GM21390 (cell line): ENCODE results near the gene EVC2.
"Not testable (repeated sequence)": the region's sequence is repeated elsewhere in the genome, so short reads cannot be mapped to it uniquely, and the experiment has no call there.

Experiments used
- ATAC-seq: cut with Tn5 transposase; IDR thresholded peaks from one replicate; pipeline ENCODE4 v1.9.1; 2021; ENCODE audit not compliant: unreplicated experiment

The EVC2 gene

DNA sequence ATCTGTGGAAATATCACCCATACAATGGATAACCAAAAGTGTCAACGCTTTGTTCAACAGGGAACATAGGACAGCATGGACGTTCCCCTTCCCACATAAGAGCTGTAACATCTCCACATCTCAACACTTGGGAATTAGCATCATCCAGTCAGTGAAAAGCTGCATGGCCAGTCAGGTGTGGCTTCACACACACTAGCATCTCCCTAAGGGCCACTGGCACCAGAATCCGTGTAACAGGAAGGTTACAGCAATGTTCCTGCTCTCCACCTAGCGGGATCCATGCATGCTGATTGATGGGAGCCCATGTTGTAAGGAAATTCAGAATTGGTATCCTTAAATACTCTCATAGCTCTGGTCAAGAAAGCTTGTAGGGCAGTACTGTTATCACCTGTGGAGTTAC is 78.8 kb downstream of the EVC2 start:
- no peak for ATAC-seq

DNA sequence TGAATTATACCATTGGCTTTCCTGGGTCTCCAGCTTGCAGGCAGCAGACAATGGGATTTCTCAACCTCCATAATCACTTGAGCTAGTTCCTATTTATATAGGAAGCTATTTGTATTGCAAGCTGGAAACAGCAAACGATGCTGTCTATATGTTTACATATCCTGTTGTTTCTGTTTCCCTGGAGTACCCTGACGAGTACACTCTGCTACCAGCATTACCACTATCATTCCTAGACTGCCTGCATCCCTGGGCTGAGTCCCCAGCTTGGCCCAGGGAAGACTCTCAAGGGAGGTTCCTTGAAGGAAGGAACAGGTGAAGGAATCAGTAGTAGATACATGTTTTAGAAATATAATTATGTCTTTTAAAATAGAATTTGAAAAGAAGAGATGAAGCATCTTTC is 81.4 kb downstream of the EVC2 start:
- no peak for ATAC-seq

DNA sequence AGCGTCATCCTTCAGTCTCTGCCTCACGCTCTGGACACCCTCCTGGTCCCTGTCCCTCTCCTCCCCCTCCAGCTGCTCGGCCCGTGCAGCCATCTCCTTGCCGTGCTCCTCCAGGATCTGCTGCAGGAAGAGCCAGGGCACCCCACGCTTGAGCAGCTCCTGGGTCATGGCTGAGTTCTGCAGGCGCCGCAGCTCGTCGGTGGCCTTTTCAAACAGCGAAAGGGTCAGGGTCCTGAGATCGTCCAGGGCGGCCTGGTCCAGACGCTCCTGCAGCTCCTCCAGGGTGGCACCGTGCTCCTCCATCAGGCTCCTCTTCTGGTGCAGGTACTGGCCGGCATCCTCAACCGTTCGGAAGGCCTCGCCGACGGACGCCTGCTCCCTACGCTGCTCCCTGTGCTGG is 85.8 kb downstream of the EVC2 start:
- ATAC-seq = no peak

DNA sequence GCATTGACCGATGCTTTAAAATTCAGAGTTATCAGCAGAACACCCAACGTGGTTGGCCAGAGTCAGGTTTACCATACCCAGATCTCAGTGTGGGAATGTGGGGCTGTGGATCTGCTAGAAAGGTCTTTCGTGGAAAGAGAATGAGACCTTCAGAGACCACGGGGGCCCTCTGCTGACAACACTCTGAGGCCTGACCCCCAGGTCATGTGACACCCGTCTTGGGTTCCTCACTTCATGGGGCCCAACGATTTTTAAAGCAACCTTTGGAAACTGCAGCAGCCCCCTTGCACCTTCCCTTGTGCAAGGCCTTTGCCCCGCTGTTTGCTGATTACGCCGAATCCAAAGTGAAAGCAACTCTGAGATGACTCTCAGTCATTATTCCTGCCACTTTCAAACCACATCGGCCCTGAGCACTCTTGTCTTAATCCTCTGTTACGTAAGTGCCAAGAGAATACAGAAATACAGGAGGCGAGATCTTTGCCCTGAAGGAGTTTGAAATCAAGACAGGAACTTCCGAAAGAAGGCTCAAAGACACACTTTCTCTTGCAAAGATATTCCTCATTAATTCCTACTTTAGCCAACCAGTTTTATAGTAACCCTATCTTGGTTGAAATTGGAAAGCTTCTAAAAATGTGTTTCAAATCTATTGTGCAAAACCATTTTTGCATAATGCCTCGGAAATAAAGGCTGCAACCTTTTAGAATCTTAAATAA is 88.3 kb downstream of the EVC2 start:
- ATAC-seq = no peak

DNA sequence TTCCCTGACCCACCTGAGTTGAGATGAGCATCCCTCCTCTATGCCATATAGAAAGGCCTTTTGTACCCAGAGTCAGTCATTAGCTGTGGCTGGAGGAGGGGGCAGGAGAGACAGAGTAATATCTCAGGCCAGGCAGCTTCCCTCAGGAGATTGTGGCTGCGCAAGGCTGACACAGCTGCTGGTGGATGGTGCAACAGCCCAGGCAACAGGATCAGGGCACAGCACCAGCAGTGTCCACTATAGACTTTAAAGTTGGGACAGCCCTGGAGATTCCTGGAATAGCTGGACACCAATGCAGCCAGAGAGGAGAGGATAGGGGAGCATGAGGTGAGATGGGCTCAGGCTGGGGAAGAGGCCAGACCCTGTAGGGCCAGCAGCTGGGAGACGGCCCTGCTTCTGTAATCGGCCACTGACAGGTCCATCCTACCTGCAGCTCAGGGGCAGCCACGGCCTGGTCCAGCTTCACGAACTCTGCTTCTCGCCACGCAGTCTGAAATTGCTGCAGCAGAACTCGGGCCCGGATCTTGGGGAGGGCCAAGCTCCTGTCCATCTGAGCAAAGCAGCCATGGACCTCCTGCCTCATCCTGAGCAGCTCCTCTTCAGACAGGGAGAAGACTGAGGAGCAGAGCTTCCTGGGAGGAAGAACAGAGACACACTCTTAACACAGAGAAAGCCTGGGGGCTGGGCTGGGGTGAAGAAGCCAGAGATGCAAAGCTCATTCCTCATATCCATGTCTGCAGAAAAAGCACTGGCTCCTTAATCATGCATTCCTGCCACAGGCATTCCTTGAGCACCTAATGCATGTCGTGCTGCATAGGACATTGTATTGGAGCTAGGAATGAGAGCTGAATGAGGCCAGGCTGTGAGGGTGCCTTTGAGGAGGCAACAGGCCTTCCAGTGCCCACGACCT is 90.1 kb downstream of the EVC2 start:
- ATAC-seq = no peak

DNA sequence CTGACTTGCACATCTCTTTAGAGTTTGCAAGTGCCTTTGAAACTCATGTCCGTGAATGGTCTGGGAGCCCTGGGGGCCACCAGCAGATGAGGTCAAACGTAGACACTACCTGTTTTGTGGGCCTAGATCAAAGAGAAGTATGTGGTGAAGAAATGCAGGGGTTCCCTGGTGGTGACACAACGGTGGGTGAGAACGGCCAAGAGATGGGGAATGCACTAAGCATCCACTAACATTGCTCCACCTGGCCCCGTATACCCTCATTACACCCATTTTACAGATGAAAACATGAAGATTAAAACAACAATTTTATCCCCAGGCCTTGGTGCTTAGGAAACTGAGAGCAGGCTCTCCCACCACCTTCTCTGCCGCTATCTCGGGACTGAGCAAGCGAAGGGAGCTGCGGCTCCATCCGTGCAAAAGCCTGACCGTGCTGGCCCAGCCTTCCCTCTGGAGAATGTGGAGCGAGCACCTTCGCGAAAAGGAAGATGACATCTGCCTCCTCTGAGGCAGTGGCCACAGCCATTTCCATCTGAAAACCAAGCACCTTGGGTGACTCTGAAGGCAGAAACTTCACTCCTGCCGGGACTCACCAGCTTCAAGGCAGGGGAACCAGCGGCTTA is 91.9 kb downstream of the EVC2 start:
- no peak for ATAC-seq

DNA sequence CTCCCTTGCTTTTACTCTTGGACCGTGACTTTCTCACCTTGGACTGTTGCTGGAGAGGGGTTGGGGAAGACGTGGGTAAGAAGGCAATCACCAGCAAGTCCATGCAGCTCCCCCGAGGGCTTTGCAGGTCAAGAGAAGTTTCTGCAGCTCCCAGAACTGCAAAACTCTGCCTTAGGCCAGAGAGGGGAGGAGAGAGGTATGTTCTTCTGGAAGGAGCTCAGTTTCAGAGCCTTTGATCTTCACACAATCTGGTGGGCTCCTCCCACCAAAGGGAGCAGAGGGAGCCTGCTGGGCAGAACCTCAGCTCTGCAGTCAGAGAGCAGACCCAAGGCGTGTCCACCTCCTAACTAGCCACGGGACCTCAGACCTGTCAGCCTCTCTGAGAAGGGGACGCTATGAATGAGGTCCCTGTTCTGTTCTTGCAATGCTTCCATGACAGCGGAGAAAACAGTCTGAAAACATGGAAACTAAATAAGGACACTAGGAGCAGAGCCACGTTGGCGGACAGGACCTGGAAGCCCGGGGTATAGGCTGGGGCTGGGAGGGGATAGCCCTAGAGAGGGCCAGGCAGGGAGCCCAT is 92.8 kb downstream of the EVC2 start:
- ATAC-seq = no peak

DNA sequence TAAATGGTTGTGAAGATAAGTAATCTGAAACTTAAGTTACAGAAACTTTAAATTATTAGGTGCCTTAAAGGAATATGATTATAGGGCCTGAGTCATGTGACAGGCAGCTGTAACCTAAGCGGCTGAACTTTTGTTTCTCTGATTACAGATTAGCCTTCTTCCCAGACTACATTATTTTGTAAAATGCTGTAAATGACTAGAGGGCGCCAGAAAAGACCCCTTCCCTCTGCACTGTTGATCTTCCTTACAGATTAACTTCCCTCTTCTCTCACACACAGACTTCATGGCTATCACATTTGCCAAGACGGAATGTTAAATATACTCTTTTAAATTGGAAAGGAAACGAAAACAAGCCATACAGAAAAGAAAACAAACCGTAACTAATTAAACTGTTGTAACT is 96.6 kb downstream of the EVC2 start:
- ATAC-seq = no peak

DNA sequence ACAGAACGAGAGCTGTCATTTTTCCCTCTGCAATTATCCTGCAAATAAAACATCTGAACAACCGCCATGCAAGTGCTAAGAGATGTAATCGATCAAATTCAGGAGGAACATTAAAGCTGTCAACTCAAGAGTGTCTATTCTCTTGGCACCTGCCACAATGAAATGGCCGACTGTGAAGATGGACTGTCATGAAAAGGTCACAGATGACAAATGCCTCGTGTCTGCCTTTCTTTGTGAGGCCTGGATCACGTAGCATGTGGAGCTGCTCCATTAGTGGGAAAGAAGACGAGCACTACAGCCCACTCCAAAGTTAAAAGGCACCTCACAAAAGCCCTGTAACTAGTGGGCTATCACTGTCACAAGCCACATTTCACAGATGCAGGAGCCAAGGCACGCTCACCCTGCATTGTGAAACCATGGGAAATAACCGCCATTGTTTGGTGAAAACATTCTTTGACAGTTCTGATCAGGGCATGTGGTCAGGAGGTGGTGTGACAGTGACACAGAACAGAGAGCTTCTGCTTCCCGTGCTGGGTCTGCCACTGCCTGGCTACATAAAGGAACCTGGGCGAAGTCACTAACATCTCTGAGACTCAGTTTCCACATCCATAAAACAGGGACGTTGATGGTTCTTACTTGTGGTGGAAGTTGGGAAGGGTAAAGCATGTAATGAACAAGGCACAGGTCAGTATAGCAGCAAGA is 98.9 kb downstream of the EVC2 start:
- ATAC-seq = no peak

DNA sequence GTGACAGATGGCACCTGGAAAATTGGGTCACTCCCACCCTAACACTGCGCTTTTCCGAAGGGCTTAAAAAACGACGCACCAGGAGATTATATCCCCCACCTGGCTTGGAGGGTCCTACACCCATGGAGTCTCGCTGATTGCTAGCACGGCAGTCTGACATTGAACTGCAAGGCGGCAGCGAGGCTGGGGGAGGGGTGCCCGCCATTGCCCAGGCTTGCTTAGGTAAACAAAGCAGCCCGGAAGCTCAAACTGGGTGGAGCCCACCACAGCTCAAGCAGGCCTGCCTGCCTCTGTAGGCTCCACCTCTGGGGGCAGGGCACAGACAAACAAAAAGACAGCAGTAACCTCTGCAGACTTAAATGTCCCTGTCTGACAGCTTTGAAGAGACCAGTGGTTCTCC is 114.5 kb downstream of the EVC2 start:
- not testable (repeated sequence) for ATAC-seq

DNA sequence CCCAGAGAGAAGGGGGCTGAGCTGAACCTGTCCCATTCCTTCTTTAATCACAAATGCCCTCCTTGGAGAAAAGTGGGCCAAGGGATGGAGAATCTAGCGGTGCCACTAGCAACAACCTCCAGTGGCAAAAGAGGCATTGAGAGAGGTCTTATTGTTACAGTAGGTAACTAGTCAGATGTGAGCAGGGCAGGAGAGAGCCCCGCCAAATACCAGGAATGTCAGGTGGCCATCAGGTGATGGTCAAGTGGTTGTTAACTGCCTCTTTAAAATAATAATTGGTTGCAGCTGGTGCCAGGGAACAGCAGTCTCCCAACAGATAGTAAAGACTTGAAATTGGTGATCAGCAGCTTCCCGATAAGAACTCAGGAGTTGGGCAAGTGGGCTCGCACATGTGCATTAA is 116.1 kb downstream of the EVC2 start:
- no peak for ATAC-seq

DNA sequence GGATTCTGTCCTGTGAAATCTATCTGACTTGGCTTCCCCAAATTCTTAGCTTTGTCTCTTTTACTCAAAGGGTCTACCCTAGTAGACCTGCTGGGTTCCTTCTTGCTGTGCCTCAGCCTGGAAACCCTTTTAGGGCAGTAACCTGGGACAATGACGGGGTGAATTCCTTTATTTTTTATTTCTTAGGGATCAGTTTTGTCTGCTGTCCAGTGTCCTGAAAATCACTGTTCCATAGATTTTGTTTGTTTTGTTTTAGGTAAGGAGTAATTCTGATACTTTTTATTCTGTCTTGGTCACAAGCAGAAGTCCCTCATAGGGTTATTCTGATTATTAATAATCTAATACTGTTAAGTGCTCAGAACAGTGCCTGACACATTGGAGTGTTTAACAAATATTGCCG is 118.9 kb downstream of the EVC2 start:
- no peak for ATAC-seq

DNA sequence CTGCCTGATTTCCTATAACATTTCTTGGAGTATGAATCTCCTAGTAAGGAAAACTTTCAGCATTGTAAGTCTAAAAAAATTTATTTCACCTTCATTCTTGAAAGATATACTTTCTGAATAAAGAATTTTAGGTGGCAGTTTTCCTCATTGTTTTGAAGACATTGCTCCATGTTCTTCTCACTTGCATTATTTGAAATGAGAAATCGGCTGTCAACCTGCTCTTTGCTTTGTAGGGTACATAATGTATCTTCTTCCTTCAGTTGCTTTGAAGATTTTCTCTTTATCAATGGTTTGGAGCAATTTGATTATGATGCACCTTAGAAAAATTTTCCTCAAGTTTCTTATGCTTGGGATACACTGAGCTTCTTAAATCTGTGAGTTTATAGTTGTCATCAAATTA is 120.3 kb downstream of the EVC2 start:
- no peak for ATAC-seq

DNA sequence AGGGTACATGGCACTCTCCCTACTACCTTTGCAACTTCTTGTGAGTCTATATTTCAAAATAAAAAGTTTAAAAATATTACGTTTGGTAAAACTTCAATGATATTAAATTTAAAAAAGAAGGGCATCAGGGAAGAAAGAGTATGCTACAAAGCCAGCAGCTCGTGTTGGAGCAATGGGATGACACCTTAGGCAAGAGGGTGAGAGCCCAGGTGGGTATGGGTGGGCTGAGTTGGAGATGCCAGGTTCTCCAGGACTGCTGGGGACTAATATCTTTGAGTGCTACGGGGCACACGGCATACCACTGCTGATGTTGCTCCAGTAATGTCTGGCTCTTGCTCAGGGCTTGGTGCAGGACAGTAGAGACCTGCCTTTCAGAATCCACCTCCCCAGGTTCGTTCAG is 132.4 kb downstream of the EVC2 start:
- ATAC-seq = no peak

DNA sequence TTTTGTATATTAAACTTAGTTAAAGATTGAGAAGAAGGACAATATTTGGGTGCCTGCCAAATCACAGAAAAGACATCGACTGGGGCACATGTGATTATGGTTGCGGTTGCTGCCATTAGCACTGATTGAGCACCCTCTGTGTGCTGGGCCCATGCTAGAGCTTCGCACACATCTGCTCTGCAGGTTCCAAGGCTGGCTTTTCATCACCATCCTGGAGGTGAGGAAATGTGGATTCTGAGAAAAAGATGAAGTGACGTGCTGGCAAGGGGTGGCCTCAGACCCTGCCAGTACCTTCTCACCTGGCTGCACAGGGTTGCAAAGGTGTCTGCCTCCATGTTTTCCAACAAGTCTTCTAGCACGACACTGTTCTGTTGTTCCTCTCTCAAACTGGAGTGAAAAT is 134.0 kb downstream of the EVC2 start:
- no peak for ATAC-seq

DNA sequence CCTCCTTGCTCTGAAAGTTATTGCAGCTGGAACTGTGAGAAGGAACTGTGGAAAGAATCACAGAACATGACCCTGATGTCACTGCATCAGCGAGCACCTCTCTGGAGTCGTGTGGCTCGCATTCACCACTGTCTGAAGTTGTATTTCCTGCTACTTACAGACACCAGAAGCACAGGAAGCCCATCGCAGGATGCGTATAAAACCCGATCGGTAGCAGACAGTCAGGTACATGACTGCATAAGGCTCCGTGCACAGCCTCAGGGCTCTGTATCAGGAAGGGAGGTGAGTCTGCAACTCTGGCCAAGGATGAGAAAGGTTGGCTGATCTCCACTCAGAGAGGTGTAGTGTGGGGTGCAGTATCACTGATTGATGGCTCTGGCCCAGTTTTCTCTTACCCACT is 134.4 kb downstream of the EVC2 start:
- ATAC-seq = no peak

DNA sequence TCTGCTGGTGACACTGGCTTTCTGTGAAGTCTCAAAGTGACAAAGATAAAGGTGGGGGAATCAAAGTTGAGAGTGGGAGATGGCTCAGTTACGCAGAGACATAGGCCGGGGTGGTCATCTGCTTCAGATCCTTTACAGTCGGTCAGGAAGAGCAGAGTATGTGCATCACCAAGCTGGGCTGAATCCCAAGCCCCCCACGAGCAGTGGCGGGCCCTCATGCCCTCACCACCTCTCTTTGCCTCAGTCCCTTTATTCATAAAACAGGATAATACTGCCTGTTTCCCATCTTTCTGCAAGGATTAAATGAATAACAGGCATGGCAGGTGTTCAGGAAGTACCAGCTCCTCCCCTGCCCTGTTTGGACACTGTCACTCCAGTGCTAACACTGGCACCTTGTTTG is 135.6 kb downstream of the EVC2 start:
- no peak for ATAC-seq

DNA sequence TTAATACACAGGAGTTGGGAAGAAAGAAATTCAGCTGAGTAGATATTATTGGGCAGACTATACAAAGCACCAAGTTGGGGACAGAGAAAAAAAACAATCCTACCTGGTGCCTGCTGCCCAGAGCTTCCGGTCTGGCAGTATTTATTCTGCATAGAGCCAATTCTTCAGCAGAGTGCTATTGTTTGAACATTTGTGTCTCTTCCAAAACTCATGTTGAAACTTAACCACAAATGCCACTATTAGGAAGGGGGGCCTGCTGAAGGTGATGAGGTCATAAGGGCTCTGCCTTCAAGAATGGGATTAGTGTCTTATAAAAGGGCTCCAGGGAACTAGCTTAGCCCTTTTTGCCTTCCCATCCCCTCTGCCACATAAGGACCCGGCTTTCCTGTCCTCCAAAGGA is 136.2 kb downstream of the EVC2 start:
- no peak for ATAC-seq

DNA sequence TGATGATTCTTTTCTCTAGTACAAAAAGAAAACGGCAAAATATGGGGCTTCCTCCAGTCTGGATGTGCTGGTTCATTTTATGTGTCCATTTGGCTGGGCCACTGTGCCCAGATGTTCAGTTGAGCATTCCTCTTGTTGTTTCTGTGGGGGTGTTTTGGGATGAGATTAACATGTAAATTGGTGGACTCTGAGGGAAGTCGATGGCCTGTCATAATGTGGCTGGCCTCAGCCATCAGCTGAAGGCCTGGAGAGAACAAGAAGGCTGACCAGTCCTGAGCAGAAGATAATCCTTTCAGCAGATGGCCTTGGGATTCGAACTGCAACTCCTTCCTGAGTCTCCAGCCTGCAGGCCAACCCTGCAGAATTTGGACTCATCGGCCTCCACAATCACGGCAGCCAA is 136.7 kb downstream of the EVC2 start:
- no peak for ATAC-seq

DNA sequence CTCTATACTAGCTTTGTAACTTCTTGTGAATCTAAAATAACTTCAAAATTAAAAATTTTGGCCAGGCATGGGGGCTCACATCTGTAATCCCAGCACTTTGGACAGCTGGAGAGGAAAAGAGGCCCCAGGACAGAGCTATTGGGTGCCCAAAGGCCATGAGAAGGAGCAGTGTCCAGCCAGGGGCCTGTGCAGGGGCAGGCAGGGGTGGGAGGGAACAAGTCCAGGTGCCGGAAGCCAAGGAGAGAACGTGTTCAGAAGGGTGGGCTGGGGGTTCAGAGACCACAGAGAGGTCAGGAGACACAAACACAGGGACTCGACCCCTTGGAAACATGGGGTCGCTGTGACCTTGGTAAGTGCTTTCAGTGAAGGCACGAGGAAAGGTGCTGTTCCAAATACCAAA is 138.9 kb downstream of the EVC2 start:
- ATAC-seq = no peak

DNA sequence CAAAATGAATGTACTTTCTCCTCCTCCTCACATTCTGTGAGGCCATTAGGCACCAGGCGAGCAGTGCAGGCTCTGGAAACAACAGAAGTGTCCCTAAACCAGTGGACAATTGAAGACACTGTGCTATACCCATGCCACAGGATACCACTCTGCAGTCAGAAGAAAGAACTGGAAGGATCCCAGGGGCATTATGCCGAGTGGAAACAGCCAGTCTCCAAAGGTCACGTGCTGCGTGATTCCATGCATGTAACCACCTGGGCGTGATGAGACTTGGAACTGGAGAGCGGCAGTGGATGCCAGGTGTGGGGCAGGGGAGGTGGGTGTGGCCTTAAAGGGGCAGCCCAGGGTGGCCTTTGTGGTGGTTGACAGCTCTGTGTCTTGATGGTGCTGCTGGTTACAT is 139.4 kb downstream of the EVC2 start:
- no peak for ATAC-seq
